GM18951 (cell line): Measurements from ENCODE around the gene SC5D.

Source experiments
- POLR2A ChIP-seq: IDR thresholded peaks from 4 replicates; pipeline ENCODE4 v1.6.1; 2011; ENCODE audit warnings: mild to moderate bottlenecking; ENCODE audit not compliant: insufficient read length, insufficient read depth; ENCODE audit errors: extremely low read depth
- in situ Hi-C: fragments of 300-500 bp; cut with MboI; formaldehyde crosslinking; loops from one replicate; pipeline ENCODE4 v1.12.0; 2022; ENCODE audit warnings: low sequenced_read_pairs, mixed read lengths, inconsistent platforms; ENCODE audit not compliant: unreplicated experiment

The SC5D gene

GRCh38 chr11:121327553-121327952, 35.0 kb downstream of the SC5D start:
- TF ChIP-seq POLR2A: no peak
- in situ Hi-C loops: loop anchor here (10.0 kb wide), 1 partner anchor 97 kb away; no protein-coding TSS in a partner anchor

- in situ Hi-C loops: loop anchor here (10.0 kb wide), 1 partner anchor 96 kb away; no protein-coding TSS in a partner anchor
- no peak for TF ChIP-seq POLR2A
These were observed 35.8 kb downstream of the SC5D start for GRCh38 chr11:121328176-121328966.

DNA sequence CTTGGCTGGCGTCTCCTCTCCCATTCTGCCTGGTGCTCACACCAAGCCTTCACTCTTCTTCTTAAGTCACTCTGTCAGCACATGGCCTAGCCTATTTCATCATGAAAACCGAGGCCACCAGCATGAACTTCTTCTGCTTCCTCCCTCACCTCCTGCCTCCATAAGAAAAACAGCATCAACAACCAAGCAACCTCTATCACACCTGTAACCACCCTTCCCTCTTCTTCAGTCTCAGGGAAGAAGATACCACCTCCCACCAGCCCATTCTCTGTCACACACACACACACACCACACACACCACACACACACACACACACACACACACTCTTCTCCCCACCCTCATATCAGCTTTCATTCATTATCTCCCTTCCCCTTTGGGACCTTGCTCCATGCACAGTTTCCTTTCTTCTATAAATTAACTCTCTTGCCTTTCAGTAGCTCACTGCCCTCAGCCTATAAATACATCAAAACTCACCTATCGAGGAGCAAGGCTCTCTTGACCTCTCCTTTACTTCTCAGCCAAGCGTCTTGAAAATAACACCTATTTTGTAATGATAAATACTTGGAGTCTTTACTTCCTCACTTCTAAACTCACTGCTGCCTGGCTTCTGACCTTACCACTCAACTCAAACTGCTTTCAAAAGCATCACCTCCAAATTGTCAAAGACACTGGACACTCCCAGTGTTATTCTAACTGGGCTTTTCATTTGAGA, 36.6 kb downstream of the SC5D start:
- no peak for TF ChIP-seq POLR2A
- in situ Hi-C loops: loop anchor here (10.0 kb wide), 1 partner anchor 96 kb away; no protein-coding TSS in a partner anchor

- in situ Hi-C loops: loop anchor here (10.0 kb wide), 1 partner anchor 95 kb away; no protein-coding TSS in a partner anchor
- no peak for TF ChIP-seq POLR2A
These were observed 37.3 kb downstream of the SC5D start for GRCh38 chr11:121329781-121330395.

DNA sequence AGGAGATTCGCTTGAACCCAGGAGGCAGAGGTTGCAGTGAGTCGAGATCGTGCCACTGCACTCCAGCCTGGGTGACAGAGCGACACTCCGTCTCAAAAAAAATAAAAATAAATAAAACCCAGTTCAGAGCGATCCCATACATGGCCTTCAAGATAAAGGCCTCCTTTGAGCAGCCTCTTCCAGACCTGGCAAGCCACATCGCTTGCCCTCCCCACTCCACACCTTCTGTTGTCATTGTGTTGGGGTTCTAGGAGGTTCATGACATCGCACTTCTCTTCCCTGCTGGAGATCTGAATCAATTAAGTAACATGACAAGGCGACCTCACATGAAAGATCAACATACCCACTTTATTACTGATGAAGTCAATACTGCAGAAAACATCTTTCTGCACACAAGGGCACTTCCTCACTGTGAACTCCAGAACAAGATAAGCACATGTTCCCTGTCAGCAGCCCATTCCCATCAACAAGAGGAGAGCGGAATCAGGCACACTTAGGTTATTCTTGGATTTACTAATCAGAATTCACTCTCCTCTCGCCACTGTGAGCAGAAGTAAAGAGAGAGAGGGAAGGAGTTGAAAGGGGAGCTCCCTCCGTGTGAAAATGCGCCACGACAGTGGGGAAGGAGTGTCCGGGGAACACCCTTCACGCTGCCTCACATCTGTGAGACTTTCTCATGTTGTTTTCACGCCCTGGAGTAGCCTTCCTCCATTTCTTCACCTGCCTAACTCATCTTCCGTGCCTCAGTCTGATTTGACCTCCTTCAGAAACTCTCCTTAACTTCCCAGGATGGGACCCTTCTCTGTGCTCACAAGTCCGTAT, 38.3 kb downstream of the SC5D start:
- in situ Hi-C loops: no loop called here

GRCh38 chr11:121334973-121335710, 42.6 kb downstream of the SC5D start:
- in situ Hi-C loops: no loop called here
- TF ChIP-seq POLR2A: no peak

More for the DNA sequence above, 38.3 kb downstream of the SC5D start:
- TF ChIP-seq POLR2A: no peak

DNA sequence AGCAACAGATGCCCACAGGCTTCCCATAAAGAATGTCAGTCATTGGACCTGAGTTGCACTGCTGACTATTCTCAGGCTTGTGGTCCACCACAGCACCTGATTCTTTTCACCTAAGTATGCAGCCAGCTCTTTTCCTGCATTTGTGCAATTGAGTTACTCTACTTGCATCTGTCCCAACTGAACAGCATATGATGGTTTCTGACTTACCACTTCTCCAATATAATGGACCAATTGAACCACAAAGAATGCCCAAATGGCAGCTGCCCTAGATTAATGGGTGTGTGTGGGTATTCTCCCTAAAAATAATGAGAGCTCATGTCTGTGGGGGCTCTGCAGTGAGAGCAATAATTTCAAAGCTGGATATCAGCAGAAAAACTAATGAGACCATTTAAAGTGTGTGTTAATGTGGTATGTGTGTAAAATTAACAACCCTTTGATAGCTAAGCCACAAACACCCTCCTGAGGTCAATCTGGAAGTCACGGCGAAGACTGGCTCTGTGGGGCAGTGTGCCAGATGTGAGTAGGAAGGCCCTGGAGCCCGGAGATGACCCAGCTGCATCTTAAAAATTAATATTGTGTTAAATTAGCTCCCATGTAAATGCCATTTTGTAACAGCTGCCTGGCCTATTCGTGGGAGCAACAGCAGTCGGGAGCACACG, 43.8 kb downstream of the SC5D start:
- in situ Hi-C loops: no loop called here
- TF ChIP-seq POLR2A: no peak

GRCh38 chr11:121337078-121337477, 44.5 kb downstream of the SC5D start:
- in situ Hi-C loops: no loop called here

DNA sequence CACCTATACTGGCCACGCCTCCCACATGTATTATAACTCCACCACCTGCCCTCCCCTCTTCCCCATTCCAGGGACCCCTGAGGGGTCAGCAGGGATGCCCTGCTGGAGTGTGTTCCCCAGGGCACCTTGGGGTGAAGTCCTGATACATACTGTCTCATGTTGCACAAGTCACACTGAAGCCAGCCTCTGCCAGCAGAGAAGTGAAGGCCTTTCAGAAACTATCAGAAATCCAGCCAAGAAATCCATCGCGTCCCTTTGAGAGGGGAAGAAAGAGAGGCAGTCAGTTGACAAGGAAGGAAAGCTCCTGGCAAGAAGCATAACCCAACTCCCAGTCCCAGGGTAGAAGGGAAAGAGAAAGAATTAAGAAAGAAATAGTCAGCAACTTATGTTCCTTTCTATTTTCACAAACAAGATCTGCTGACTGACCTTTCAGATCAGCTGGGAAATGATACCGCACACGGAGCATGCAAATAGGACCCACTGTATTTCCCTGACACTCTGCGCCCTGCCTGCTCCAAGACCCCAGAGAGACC, 45.2 kb downstream of the SC5D start:
- in situ Hi-C loops: no loop called here
- TF ChIP-seq POLR2A: no peak

More at GRCh38 chr11:121337078-121337477, 44.5 kb downstream of the SC5D start:
- no peak for TF ChIP-seq POLR2A

GRCh38 chr11:121338536-121338935, 46.0 kb downstream of the SC5D start:
- no peak for TF ChIP-seq POLR2A
- in situ Hi-C loops: no loop called here

- in situ Hi-C loops: no loop called here
- TF ChIP-seq POLR2A: no peak
These were observed 47.5 kb downstream of the SC5D start for GRCh38 chr11:121340032-121340580.

- in situ Hi-C loops: no loop called here
- TF ChIP-seq POLR2A: no peak
These were observed 49.0 kb downstream of the SC5D start for GRCh38 chr11:121341609-121342008.
